ENCODE data around the gene FHIT.

Gene FHIT

GRCh38 chr3:61177450-61177849 lies 73.8 kb downstream of the FHIT start:
- Histone ChIP-seq H3K4me2 (ENCODE audit: low read length) (no peak overlapping the region), H3F3A (ENCODE audit: control insufficient read depth, insufficient read depth) (no peaks in the 10 kb centered on the region), H3K27ac (ENCODE audit: low read depth, low read length) (no peak overlapping the region), H3K9me2 (replicated peaks; ENCODE audit: control insufficient read depth, low read length) (no peaks in the 10 kb centered on the region), H3K27me3 (ENCODE audit: control insufficient read depth, low read length) (no peaks in the 10 kb centered on the region), H3K36me3 (ENCODE audit: control insufficient read depth, low read length) (no peaks in the 10 kb centered on the region), H3K4me3 (ENCODE audit: low read length) (no peak overlapping the region), H4K20me1 (ENCODE audit: control insufficient read depth, insufficient read depth, low read depth, low read length) (no peaks in the 10 kb centered on the region), H3K9me3 (ENCODE audit: control insufficient read depth, insufficient read depth, low read length) (no peaks in the 10 kb centered on the region), H3K4me1 (ENCODE audit: control insufficient read depth, low read length) (no peaks in the 10 kb centered on the region), H3K79me2 (ENCODE audit: control insufficient read depth, low read length) (no peaks in the 10 kb centered on the region)
- TF ChIP-seq EZH2phosphoT487 (IDR thresholded peaks at IDR 0.05; ENCODE audit: borderline replicate concordance, low read length) (no peak), CTCF (IDR thresholded peaks at IDR 0.05; ENCODE audit: low read depth, low read length, poor library complexity, severe bottlenecking) (no peak)

DNA sequence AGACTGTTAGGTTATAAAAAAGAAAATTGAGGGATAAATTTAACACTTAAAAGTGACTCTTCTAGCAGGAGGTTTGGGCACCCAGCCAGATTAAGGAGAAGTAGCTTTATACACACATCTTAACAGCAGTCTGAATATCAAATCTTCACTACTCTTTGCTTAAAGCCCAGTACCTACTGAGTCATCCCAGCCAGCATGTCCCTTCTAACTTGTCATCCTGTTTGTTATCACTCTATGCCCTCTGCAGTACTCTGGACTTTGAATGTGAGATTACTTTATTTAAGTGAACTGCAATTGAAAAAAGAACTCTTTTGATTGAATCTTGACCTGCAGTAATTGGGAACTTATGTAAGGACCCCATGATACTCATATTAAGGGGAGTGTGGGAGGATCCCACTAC lies 77.6 kb downstream of the FHIT start:
- Histone ChIP-seq H3K36me3 (ENCODE audit: control insufficient read depth, low read length) (no peaks in the 10 kb centered on the region), H3K4me2 (ENCODE audit: low read length) (no peak overlapping the region), H3K79me2 (ENCODE audit: control insufficient read depth, low read length) (no peaks in the 10 kb centered on the region), H3K4me1 (ENCODE audit: control insufficient read depth, low read length) (no peaks in the 10 kb centered on the region), H3K4me3 (ENCODE audit: low read length) (no peak overlapping the region), H3K9me2 (replicated peaks; ENCODE audit: control insufficient read depth, low read length) (no peaks in the 10 kb centered on the region), H4K20me1 (ENCODE audit: control insufficient read depth, insufficient read depth, low read depth, low read length) (no peaks in the 10 kb centered on the region), H3K27ac (ENCODE audit: low read depth, low read length) (no peak overlapping the region), H3K9me3 (ENCODE audit: control insufficient read depth, insufficient read depth, low read length) (no peaks in the 10 kb centered on the region), H3K27me3 (ENCODE audit: control insufficient read depth, low read length) (no peaks in the 10 kb centered on the region), H3F3A (ENCODE audit: control insufficient read depth, insufficient read depth) (no peaks in the 10 kb centered on the region)
- TF ChIP-seq EZH2phosphoT487 (IDR thresholded peaks at IDR 0.05; ENCODE audit: borderline replicate concordance, low read length), result no peak
- no peak for TF ChIP-seq CTCF (IDR thresholded peaks at IDR 0.05; ENCODE audit: low read depth, low read length, poor library complexity, severe bottlenecking)

- Histone ChIP-seq H3K27ac (ENCODE audit: low read depth, low read length) (no peak overlapping the region), H3K4me2 (ENCODE audit: low read length) (no peak overlapping the region), H3K9me2 (replicated peaks; ENCODE audit: control insufficient read depth, low read length) (no peaks in the 10 kb centered on the region), H3K27me3 (ENCODE audit: control insufficient read depth, low read length) (no peaks in the 10 kb centered on the region), H3K4me3 (ENCODE audit: low read length) (no peak overlapping the region), H3F3A (ENCODE audit: control insufficient read depth, insufficient read depth) (no peaks in the 10 kb centered on the region), H4K20me1 (ENCODE audit: control insufficient read depth, insufficient read depth, low read depth, low read length) (no peaks in the 10 kb centered on the region), H3K36me3 (ENCODE audit: control insufficient read depth, low read length) (no peaks in the 10 kb centered on the region), H3K4me1 (ENCODE audit: control insufficient read depth, low read length) (no peaks in the 10 kb centered on the region), H3K79me2 (ENCODE audit: control insufficient read depth, low read length) (no peaks in the 10 kb centered on the region), H3K9me3 (ENCODE audit: control insufficient read depth, insufficient read depth, low read length) (no peaks in the 10 kb centered on the region)
- TF ChIP-seq CTCF (IDR thresholded peaks at IDR 0.05; ENCODE audit: low read depth, low read length, poor library complexity, severe bottlenecking) (no peak), EZH2phosphoT487 (IDR thresholded peaks at IDR 0.05; ENCODE audit: borderline replicate concordance, low read length) (no peak)
These were observed 78.6 kb downstream of the FHIT start for GRCh38 chr3:61172684-61173083.

DNA sequence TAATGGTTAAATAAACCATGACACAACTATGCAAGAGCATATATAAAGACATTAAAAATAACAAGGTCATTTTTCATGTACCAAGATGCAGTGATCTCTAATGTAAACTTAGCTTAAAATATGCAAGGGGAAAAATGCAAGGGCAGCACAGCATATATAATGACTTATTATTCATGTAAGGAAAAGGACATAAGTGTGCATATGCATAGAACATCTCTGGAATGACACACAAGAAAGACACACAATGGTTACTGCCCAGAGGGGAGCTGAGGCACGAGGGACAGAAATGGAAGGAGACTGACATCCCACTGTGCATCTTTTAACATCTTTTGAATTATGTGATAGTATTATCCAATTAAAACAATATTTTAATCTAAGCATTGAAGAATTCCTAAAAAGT lies 79.0 kb downstream of the FHIT start:
- no peaks in the 10 kb centered on the region for H3K36me3 ChIP-seq (ENCODE audit: control insufficient read depth, low read length)
- H4K20me1 ChIP-seq (ENCODE audit: control insufficient read depth, insufficient read depth, low read depth, low read length), result no peaks in the 10 kb centered on the region
- H3K27me3 ChIP-seq (ENCODE audit: control insufficient read depth, low read length), result no peaks in the 10 kb centered on the region
- H3K9me2 ChIP-seq (replicated peaks; ENCODE audit: control insufficient read depth, low read length), result no peaks in the 10 kb centered on the region
- no peak overlapping the region for H3K27ac ChIP-seq (ENCODE audit: low read depth, low read length)
- no peak overlapping the region for H3K4me2 ChIP-seq (ENCODE audit: low read length)
- no peaks in the 10 kb centered on the region for H3F3A ChIP-seq (ENCODE audit: control insufficient read depth, insufficient read depth)
- no peaks in the 10 kb centered on the region for H3K9me3 ChIP-seq (ENCODE audit: control insufficient read depth, insufficient read depth, low read length)
- no peaks in the 10 kb centered on the region for H3K4me1 ChIP-seq (ENCODE audit: control insufficient read depth, low read length)
- TF ChIP-seq EZH2phosphoT487 (IDR thresholded peaks at IDR 0.05; ENCODE audit: borderline replicate concordance, low read length) (no peak), CTCF (IDR thresholded peaks at IDR 0.05; ENCODE audit: low read depth, low read length, poor library complexity, severe bottlenecking) (no peak)
- no peaks in the 10 kb centered on the region for H3K79me2 ChIP-seq (ENCODE audit: control insufficient read depth, low read length)
- H3K4me3 ChIP-seq (ENCODE audit: low read length), result no peak overlapping the region
